ENCODE data around the gene CHI3L2.

Gene CHI3L2

DNA sequence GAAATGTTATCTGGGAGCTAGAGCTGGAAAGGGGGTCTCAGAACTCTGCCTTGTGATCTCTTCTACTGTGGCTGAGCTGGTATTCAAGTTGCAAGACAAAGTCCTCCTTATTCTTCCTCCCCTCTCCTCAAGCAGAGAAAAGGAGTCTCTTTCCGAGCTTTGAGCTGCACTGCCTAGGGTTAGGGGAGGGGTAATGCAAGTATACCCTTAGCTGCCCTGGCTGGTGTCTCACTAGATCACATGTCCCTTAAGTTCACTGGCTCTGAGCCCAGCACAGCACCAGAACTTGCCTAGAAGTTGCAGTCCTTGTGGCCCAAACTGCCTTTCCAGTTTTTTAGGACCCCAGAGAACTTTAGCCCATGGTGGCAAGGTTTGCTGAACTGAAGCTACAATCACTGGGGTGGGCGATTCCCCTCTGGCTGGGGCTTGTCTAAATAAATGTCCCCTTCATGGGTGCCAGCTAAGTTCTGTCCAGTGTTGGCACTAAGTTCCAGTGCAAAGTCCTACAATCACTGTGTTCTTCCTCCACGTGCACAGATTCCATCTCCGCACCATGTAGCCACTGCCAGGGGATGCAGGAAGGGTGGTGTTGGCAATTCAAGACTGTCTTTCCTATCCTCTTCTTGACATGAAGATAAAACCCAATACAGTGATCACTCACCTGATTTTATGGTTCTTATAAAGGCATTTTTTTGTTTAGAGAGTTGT lies 40.4 kb downstream of the CHI3L2 start:
- Histone ChIP-seq H3K27me3 (replicated peaks; ENCODE audit: insufficient read depth, low read length) (no peaks in the 10 kb centered on the region), H3F3A (ENCODE audit: insufficient read depth, low read length) (no peaks in the 10 kb centered on the region), H4K20me1 (ENCODE audit: insufficient read depth, low read length) (no peaks in the 10 kb centered on the region)

DNA sequence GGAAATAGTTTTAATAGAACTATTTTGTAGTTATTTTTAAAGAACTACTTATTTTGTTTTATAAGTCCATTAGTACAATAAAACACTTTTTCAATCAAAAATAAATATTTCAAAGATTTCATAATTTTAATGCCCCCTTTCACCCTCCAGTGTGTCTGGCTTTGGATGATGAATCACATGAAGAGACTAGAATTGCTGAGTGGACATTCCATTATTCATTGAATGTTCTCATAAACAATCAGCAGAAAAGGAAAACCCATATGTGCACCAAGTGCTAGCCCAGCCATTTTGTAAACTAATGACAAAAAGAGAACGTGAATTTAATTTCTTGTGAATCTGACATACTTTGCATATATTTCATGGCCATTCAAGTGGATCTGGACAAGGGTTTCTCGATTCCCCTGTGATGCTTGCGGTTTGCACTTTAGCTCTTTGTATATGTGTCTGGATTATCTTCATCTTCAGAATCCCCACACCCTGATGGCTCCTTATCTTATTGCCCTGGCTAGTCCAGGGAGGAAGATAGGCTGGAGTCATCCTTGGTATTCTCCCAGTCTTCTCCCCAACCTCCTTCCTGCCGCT lies 42.4 kb downstream of the CHI3L2 start:
- no peak overlapping the region for H3K27ac ChIP-seq (ENCODE audit: low read length)
- H3F3A ChIP-seq (ENCODE audit: insufficient read depth, low read length), result no peaks in the 10 kb centered on the region
- no peak overlapping the region for H3K4me3 ChIP-seq (ENCODE audit: low read length)
- H3K9me2 ChIP-seq (replicated peaks; ENCODE audit: insufficient read depth, low read length), result no peaks in the 10 kb centered on the region
- no peaks in the 10 kb centered on the region for H3K4me1 ChIP-seq (ENCODE audit: low read length)
- no peaks in the 10 kb centered on the region for H3K79me2 ChIP-seq (ENCODE audit: low read length)
- DNase-seq, result no peak
- H3K9me3 ChIP-seq (replicated peaks; ENCODE audit: insufficient read depth, low read length), result no peaks in the 10 kb centered on the region
- H2AFZ ChIP-seq (ENCODE audit: low read length), result no peak overlapping the region
- no peaks in the 10 kb centered on the region for H4K20me1 ChIP-seq (ENCODE audit: insufficient read depth, low read length)
- no peaks in the 10 kb centered on the region for H3K36me3 ChIP-seq (replicated peaks; ENCODE audit: insufficient read depth, low read length)
- no peak overlapping the region for H3K9ac ChIP-seq (ENCODE audit: low read length)
- no peaks in the 10 kb centered on the region for H3K27me3 ChIP-seq (replicated peaks; ENCODE audit: insufficient read depth, low read length)
- no peak for TF ChIP-seq EZH2 (optimal IDR thresholded peaks at IDR 0.05; ENCODE audit: low read depth, low read length)
- TF ChIP-seq EZH2phosphoT487 (IDR thresholded peaks at IDR 0.05; ENCODE audit: low read length), result no peak
- TF ChIP-seq, protein P1, sequence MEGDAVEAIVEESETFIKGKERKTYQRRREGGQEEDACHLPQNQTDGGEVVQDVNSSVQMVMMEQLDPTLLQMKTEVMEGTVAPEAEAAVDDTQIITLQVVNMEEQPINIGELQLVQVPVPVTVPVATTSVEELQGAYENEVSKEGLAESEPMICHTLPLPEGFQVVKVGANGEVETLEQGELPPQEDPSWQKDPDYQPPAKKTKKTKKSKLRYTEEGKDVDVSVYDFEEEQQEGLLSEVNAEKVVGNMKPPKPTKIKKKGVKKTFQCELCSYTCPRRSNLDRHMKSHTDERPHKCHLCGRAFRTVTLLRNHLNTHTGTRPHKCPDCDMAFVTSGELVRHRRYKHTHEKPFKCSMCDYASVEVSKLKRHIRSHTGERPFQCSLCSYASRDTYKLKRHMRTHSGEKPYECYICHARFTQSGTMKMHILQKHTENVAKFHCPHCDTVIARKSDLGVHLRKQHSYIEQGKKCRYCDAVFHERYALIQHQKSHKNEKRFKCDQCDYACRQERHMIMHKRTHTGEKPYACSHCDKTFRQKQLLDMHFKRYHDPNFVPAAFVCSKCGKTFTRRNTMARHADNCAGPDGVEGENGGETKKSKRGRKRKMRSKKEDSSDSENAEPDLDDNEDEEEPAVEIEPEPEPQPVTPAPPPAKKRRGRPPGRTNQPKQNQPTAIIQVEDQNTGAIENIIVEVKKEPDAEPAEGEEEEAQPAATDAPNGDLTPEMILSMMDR (IDR thresholded peaks at IDR 0.05; ENCODE audit: low read length), result no peak
- no peak overlapping the region for H3K4me2 ChIP-seq (ENCODE audit: low read depth, low read length)

More for the DNA sequence above, 40.4 kb downstream of the CHI3L2 start:
- TF ChIP-seq, protein P1 (IDR thresholded peaks at IDR 0.05; ENCODE audit: low read length), result no peak
- no peak for TF ChIP-seq EZH2 (optimal IDR thresholded peaks at IDR 0.05; ENCODE audit: low read depth, low read length)
- TF ChIP-seq EZH2phosphoT487 (IDR thresholded peaks at IDR 0.05; ENCODE audit: low read length), result no peak
- no peaks in the 10 kb centered on the region for H3K36me3 ChIP-seq (replicated peaks; ENCODE audit: insufficient read depth, low read length)
- H2AFZ ChIP-seq (ENCODE audit: low read length), result no peak overlapping the region
- no peak overlapping the region for H3K27ac ChIP-seq (ENCODE audit: low read length)
- H3K4me3 ChIP-seq (ENCODE audit: low read length), result no peak overlapping the region
- H3K79me2 ChIP-seq (ENCODE audit: low read length), result no peaks in the 10 kb centered on the region
- H3K9me2 ChIP-seq (replicated peaks; ENCODE audit: insufficient read depth, low read length), result no peaks in the 10 kb centered on the region
- no peaks in the 10 kb centered on the region for H3K4me1 ChIP-seq (ENCODE audit: low read length)
- no peak overlapping the region for H3K9ac ChIP-seq (ENCODE audit: low read length)
- no peaks in the 10 kb centered on the region for H3K9me3 ChIP-seq (replicated peaks; ENCODE audit: insufficient read depth, low read length)
- no peak overlapping the region for H3K4me2 ChIP-seq (ENCODE audit: low read depth, low read length)
- no peak for DNase-seq

DNA sequence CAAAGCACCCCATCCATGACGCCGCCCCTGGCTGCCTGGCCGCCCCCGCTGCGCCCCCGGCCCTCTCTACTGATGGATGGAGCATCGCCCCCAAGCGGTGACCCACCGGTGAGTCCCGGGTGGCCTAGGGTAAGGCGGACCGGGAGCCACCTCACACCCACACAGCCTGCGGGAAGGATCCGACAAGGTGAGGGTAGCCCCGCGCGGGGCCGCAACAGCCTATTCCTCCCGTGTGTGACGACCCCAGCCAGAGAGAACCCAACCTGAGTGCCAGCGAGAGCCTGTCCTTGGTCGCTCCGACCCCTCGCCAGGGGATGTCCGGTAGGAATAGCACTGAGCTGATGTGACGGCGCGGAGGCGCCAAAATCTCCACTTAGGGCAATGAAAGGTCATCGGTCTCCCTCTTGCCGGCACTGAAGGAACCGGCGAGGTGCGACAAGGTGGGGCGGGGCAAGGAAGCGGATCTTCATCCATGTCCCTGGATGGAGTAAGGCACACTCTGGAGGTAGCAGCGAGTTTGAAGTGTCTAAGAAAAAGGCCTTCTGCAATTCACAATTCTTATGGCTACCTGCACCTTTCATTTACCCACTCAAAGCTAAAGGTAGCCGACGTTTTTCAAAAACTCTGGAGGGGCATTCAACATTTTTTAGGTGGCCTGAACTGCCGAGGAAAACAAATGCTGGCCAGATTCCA lies 43.4 kb downstream of the CHI3L2 start:
- no peaks in the 10 kb centered on the region for H4K20me1 ChIP-seq (ENCODE audit: insufficient read depth, low read length)
- H3K4me2 ChIP-seq (ENCODE audit: low read depth, low read length), result no peak overlapping the region
- no peak for DNase-seq
- H3K4me3 ChIP-seq (ENCODE audit: low read length), result no peak overlapping the region
- no peak overlapping the region for H2AFZ ChIP-seq (ENCODE audit: low read length)
- no peaks in the 10 kb centered on the region for H3K9me2 ChIP-seq (replicated peaks; ENCODE audit: insufficient read depth, low read length)
- H3K27ac ChIP-seq (ENCODE audit: low read length), result no peak overlapping the region
- H3K79me2 ChIP-seq (ENCODE audit: low read length), result no peaks in the 10 kb centered on the region
- no peaks in the 10 kb centered on the region for H3K4me1 ChIP-seq (ENCODE audit: low read length)
- no peaks in the 10 kb centered on the region for H3K27me3 ChIP-seq (replicated peaks; ENCODE audit: insufficient read depth, low read length)
- no peaks in the 10 kb centered on the region for H3F3A ChIP-seq (ENCODE audit: insufficient read depth, low read length)
- H3K36me3 ChIP-seq (replicated peaks; ENCODE audit: insufficient read depth, low read length), result no peaks in the 10 kb centered on the region
- no peak overlapping the region for H3K9ac ChIP-seq (ENCODE audit: low read length)
- H3K9me3 ChIP-seq (replicated peaks; ENCODE audit: insufficient read depth, low read length), result no peaks in the 10 kb centered on the region
- TF ChIP-seq, protein P1 (IDR thresholded peaks at IDR 0.05; ENCODE audit: low read length), result no peak
- TF ChIP-seq EZH2 (optimal IDR thresholded peaks at IDR 0.05; ENCODE audit: low read depth, low read length) (no peak), EZH2phosphoT487 (IDR thresholded peaks at IDR 0.05; ENCODE audit: low read length) (no peak)
